AG09309 (cell line): ENCODE data around the gene GATAD2A.
A peak's percentile ranks its signal among the peaks of the same experiment; 100 is the strongest.
"Not testable (repeated sequence)": the region's sequence is repeated elsewhere in the genome, so short reads cannot be mapped to it uniquely, and the experiment has no call there.

Experiments
- DNase-seq: peaks from one replicate; pipeline ENCODE4 v3.0.0-alpha.2; 2010; ENCODE audit warnings: low read depth
- H3K4me3 ChIP-seq: 2 replicates; pipeline ENCODE4 v1.5.1; 2011; ENCODE audit warnings: mild to moderate bottlenecking, low read depth, low read length, moderate library complexity; ENCODE audit not compliant: control insufficient read depth
- TF ChIP-seq, protein P1 (sequence below): IDR thresholded peaks from 2 replicates; pipeline ENCODE4 v1.5.1; 2011; ENCODE audit warnings: mild to moderate bottlenecking, low read depth, low read length, inconsistent platforms; ENCODE audit not compliant: insufficient read depth, control insufficient read depth; ENCODE audit errors: missing control alignments

The GATAD2A gene

DNA sequence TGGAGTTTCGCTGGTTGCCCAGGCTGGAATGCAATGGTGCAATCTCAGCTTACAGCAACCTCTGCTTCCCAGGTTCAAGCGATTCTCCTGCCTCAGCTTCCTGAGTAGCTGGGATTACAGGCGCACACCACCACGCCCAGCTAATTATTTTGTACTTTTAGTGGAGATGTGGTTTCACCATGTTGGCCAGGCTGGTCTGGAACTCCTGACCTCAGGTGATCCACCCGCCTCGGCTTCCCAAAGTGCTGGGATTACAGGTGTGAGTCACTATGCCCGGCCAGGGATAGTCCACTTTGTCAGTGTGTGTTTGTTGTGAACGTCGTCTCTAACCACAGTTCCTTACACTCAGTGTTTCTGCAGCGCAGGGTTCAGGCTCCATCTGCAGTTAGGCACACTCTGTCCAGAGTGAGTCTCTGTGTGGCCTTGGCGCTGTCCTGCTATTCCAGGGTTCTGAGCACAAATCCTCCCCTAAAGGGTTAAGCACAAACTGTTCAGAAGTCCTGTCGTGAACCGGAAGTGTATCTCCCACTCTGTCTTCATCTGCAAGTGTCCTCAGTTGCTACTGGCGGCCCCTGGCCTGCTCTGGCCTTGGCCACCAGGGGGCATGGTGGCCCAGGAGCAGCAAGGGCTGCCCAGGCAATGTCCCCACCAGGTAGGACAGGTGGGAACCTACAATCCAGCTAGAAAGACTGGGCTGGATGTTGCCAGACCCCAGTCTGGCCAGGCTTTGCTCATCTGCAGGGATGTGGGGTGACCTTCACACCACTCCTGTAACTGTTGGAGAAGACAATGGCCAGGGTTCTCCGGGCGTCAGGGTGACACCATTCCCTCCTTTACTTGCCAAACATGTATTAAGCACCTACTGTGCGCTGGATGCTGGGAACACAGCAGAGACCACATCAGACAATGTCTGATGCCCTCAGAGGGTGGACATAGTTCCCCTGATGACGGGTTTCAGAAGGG lies 38.8 kb upstream of the GATAD2A start:
- DNase-seq = no peak
- TF ChIP-seq, protein P1, sequence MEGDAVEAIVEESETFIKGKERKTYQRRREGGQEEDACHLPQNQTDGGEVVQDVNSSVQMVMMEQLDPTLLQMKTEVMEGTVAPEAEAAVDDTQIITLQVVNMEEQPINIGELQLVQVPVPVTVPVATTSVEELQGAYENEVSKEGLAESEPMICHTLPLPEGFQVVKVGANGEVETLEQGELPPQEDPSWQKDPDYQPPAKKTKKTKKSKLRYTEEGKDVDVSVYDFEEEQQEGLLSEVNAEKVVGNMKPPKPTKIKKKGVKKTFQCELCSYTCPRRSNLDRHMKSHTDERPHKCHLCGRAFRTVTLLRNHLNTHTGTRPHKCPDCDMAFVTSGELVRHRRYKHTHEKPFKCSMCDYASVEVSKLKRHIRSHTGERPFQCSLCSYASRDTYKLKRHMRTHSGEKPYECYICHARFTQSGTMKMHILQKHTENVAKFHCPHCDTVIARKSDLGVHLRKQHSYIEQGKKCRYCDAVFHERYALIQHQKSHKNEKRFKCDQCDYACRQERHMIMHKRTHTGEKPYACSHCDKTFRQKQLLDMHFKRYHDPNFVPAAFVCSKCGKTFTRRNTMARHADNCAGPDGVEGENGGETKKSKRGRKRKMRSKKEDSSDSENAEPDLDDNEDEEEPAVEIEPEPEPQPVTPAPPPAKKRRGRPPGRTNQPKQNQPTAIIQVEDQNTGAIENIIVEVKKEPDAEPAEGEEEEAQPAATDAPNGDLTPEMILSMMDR = peak; percentile 98
- H3K4me3 ChIP-seq = no peak overlapping the region

DNA sequence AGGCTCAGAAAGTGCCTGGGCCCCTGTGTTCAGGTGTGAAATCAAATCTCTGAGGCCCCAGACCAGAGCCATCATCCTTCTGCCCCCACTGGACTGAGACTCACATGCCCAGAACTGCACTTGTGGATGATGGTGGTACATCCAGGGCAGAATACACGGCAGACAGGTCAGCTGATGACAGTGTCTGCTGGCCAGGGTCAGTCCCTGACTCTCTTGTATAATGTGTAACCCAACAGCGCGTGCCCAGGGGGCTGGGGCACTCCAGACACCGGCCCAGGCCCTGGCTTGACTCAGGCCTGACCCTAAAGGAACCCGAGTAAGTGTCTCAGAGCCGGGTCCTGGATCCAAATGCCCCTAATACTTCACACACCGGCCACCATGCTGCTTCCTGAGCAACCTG lies 37.4 kb upstream of the GATAD2A start:
- TF ChIP-seq, protein P1 = no peak
- H3K4me3 ChIP-seq = no peak overlapping the region
- DNase-seq = no peak

- TF ChIP-seq, protein P1 = no peak
- DNase-seq = no peak
- no peak overlapping the region for H3K4me3 ChIP-seq
These were observed 34.4 kb upstream of the GATAD2A start for GRCh38 chr19:19371059-19371458.

DNA sequence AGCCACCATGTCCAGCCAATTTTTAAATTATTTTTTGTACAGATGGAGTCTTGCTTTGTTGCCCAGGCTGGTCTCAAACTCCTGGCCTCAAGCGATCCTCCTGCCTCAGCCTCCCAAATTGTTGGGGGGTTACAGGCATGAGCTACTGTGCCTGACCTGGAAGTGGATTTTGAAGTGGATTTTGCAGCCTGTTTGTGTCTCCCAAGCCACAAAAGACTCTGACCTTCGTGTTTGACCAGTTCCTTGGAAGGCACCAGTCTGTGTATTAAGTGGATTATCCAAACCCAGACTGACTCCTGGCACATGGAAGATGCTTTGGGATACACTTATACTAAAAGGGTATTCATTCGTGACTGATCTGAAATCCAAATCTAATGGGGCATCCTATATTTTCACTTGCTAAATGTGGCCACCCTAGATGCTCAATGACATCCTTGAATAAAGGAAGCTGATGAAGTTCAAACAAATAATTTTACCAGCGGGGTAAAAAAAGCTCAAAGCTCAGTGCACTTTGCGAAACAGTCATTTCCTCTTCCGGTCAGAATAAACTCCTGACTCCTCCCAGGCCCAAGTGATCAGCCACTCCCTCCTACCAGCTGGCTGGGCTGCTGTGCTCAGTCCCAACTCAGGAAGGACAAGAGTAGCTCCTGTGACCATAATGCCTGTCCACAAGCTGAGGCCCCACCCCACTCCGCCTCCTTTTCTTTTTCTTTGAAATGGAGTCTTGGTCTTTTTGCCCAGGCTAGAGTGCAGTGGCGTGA lies 32.6 kb upstream of the GATAD2A start:
- H3K4me3 ChIP-seq = no peak overlapping the region
- no peak for DNase-seq
- TF ChIP-seq, protein P1 = no peak

DNA sequence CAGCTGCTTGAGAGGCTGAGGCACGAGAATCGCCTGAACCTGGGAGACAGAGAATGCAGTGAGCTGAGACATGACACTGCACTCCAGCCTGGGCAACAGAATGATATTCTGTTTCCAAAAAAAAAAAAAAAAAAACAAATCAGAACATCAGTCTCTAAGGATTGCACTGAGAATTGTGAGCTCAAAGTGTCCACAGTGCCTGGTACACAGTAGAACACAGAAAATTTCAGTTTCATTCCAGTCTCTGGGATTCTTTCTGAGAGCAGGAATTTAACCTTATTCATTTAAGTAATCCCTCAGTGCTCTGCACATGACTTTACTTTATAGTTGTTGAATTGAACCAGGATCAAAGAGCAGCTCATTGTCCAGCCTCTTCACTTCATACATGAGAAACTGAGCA lies 25.9 kb upstream of the GATAD2A start:
- no peak overlapping the region for H3K4me3 ChIP-seq
- no peak for DNase-seq
- TF ChIP-seq, protein P1 = no peak

- not testable (repeated sequence) for H3K4me3 ChIP-seq, DNase-seq
These were observed 25.2 kb upstream of the GATAD2A start for GRCh38 chr19:19380316-19380715.

DNA sequence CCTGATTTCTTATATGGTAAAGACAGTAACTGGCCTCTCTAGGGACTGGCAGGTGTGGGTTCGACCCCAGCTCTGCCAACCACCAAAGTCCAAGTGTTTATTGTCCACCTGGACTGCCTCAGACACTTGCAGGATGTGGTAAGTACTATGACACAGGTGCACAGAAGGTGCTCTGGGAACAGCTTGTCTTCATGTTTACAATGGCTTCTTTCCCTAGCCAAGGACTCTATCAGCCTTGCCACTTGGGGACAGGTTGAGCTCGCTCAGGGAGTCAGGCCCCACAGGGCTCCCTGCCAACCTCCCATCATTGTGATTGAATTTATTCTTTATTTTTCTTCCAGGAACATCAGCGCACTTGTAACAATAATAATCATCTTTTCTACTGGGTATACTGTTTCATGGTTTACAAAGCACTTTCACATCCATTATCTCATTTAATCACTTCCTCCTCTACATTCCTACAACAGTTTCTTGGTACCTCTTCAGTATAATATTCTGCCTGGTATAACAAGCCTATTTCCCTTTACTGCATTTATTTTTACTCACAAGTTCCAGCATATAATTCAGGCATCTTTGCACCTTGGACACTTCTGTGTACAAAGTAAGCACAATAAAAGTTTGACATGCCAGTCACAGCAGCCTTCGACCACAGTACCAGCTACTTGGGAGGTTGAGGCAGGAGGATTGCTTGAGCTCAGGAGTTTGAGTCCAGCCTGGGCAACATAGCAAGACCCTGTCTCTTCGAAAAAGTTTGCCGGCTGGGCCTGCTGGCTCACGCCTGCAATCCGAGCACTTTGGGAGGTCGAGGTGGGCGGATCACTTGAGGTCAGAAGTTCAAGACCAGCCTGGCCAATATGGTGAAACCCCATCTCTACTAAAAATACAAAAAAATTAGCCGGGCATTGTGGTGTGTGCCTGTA lies 24.2 kb upstream of the GATAD2A start:
- TF ChIP-seq, protein P1 = no peak
- H3K4me3 ChIP-seq = no peak overlapping the region
- no peak for DNase-seq
